ENCODE results near the gene SON. TPM values are rescaled to one million over a fixed set of nuclear protein-coding genes. Genes with fewer than 3 reads are reported as not detected.

The SON gene
- polyA plus RNA-seq, 1 experiment = 103 TPM

- H3K27me3 ChIP-seq (ENCODE audit: control insufficient read depth, insufficient read depth, low read length) = no peaks in the 10 kb centered on the region
- no peak for TF ChIP-seq CTCF (IDR thresholded peaks at IDR 0.05; ENCODE audit: low read depth, low read length)
- no peak overlapping the region for H3K27ac ChIP-seq (ENCODE audit: low read depth, low read length)
- CTCF ChIA-PET = interaction anchor here (0.8 to 2.1 kb wide), 2 partner anchors 27 to 99 kb away, joined by 3 to 8 read pairs; partner anchors contain the start of gene TMEM50B
- DNase-seq (ENCODE audit: low read depth, low spot score) = no peak
- H3K9me3 ChIP-seq (ENCODE audit: control insufficient read depth, insufficient read depth, low read length) = no peaks in the 10 kb centered on the region
- H3K4me3 ChIP-seq (ENCODE audit: low read depth, low read length) = no peak overlapping the region
- POLR2A ChIA-PET = interaction anchor here (0.7 to 1.4 kb wide), 2 partner anchors 9 to 38 kb away, joined by 5 to 6 read pairs; partner anchors contain the start of gene DONSON
Measured at GRCh38 chr21:33578959-33579542, 36.2 kb downstream of the SON start.

GRCh38 chr21:33584455-33584854 lies 41.6 kb downstream of the SON start:
- no peak for DNase-seq (ENCODE audit: low read depth, low spot score)
- CTCF ChIA-PET = interaction anchor here (0.6 to 6.2 kb wide), 2 partner anchors 21 to 116 kb away, joined by 3 to 29 read pairs; no protein-coding TSS in a partner anchor

GRCh38 chr21:33586927-33587326 lies 44.1 kb downstream of the SON start:
- peak overlapping the region; percentile 0 for H3K4me3 ChIP-seq (ENCODE audit: low read depth, low read length)
- TF ChIP-seq CTCF (IDR thresholded peaks at IDR 0.05; ENCODE audit: low read depth, low read length) = no peak
- CTCF ChIA-PET = interaction anchor here (6.2 kb wide), 1 partner anchor 19 kb away, joined by 29 read pairs; no protein-coding TSS in a partner anchor
- no peaks in the 10 kb centered on the region for H3K9me3 ChIP-seq (ENCODE audit: control insufficient read depth, insufficient read depth, low read length)
- H3K27ac ChIP-seq (ENCODE audit: low read depth, low read length) = no peak overlapping the region
- no peaks in the 10 kb centered on the region for H3K27me3 ChIP-seq (ENCODE audit: control insufficient read depth, insufficient read depth, low read length)
- POLR2A ChIA-PET = no interaction called here
- DNase-seq (ENCODE audit: low read depth, low spot score) = no peak

More at GRCh38 chr21:33584455-33584854, 41.6 kb downstream of the SON start:
- Histone ChIP-seq H3K4me3 (ENCODE audit: low read depth, low read length) (no peak overlapping the region), H3K9me3 (ENCODE audit: control insufficient read depth, insufficient read depth, low read length) (no peaks in the 10 kb centered on the region), H3K27me3 (ENCODE audit: control insufficient read depth, insufficient read depth, low read length) (no peaks in the 10 kb centered on the region), H3K27ac (ENCODE audit: low read depth, low read length) (no peak overlapping the region)
- POLR2A ChIA-PET = no interaction called here
- no peak for TF ChIP-seq CTCF (IDR thresholded peaks at IDR 0.05; ENCODE audit: low read depth, low read length)

GRCh38 chr21:33587792-33588484 lies 45.1 kb downstream of the SON start:
- no peak for DNase-seq (ENCODE audit: low read depth, low spot score)
- no peak for TF ChIP-seq CTCF (IDR thresholded peaks at IDR 0.05; ENCODE audit: low read depth, low read length)
- CTCF ChIA-PET = interaction anchor here (0.6 to 5.3 kb wide), 3 partner anchors 10 to 18 kb away, joined by 3 to 47 read pairs (median 3); no protein-coding TSS in a partner anchor

More at GRCh38 chr21:33587792-33588484, 45.1 kb downstream of the SON start:
- POLR2A ChIA-PET = interaction anchor here (0.9 to 1.2 kb wide), 3 partner anchors 9 to 108 kb away, joined by 3 to 6 read pairs (median 4); partner anchors contain the start of genes DNAJC28 and TMEM50B
- peak overlapping the region; percentile 52 for H3K27ac ChIP-seq (ENCODE audit: low read depth, low read length)
- H3K9me3 ChIP-seq (ENCODE audit: control insufficient read depth, insufficient read depth, low read length) = no peaks in the 10 kb centered on the region
- H3K4me3 ChIP-seq (ENCODE audit: low read depth, low read length) = peak overlapping the region; percentile 83
- H3K27me3 ChIP-seq (ENCODE audit: control insufficient read depth, insufficient read depth, low read length) = no peaks in the 10 kb centered on the region
